Ovary (tissue), 9 donors: ENCODE measurements around the gene ARHGEF4. TPM values are rescaled to one million over a fixed set of nuclear protein-coding genes. Genes with fewer than 3 reads are reported as not detected.

Experiments
- DNase-seq, 5 donors: peaks; one replicate each; pipeline ENCODE4 v3.0.0-alpha.2; 2019 to 2020
- H3K27ac ChIP-seq, 2 donors: fragments of 200-600 bp; one replicate each; pipeline versions ENCODE4 v1.5.1 to v1.8.0; 2019 to 2022
- H3K27me3 ChIP-seq: fragments of 200-600 bp; one replicate; pipeline ENCODE4 v1.8.0; 2022
- H3K36me3 ChIP-seq: fragments of 200-600 bp; sonication (generic); one replicate; pipeline ENCODE4 v1.5.1; 2019
- H3K4me1 ChIP-seq: one replicate; pipeline ENCODE4 v1.8.1; 2013; ENCODE audit warnings: mild to moderate bottlenecking, moderate library complexity; ENCODE audit not compliant: insufficient read depth
- H3K4me3 ChIP-seq: fragments of 200-600 bp; sonication (generic); one replicate; pipeline ENCODE4 v1.5.1; 2017
- H3K9me3 ChIP-seq, 2 donors: fragments of 200-600 bp in 1 of 2; sonication (generic) in 1 of 2; one replicate each; pipeline versions ENCODE4 v1.5.1 to v1.8.1; 2013 to 2019; ENCODE audit warnings: mild to moderate bottlenecking in 1 of 2, moderate library complexity in 1 of 2
- CTCF ChIP-seq, 3 donors: fragments of 450-650 bp in 2 of 3; fragments of 200-600 bp in 1 of 3; IDR thresholded peaks; one replicate each; pipeline versions ENCODE4 v1.5.1 to v1.8.0; 2016 to 2022; ENCODE audit warnings: antibody characterized with exemption in 3 of 3, mild to moderate bottlenecking in 1 of 3
- EP300 ChIP-seq: sonication (generic); formaldehyde crosslinking; IDR thresholded peaks from one replicate; pipeline ENCODE4 v1.6.1; 2017; ENCODE audit warnings: antibody characterized with exemption
- POLR2A ChIP-seq: fragments of 450-650 bp; IDR thresholded peaks from one replicate; pipeline ENCODE4 v1.6.1; 2017; ENCODE audit warnings: antibody characterized with exemption, mild to moderate bottlenecking, moderate library complexity
- whole genome bisulfite sequencing, 3 donors: extraction: QIAGEN DNeasy Blood & Tissue Kit in 1 of 3; methylation state at CpG; one replicate each; pipeline versions ENCODE4 v1.1.5 to v1.1.7; 2013 to 2017; 5-methylcytosine and 5-hydroxymethylcytosine counted together
- intact Hi-C, 4 donors: fragments of 100-400 bp; cut with DNase I; formaldehyde crosslinking; loops; one replicate each; pipeline versions ENCODE4 v1.11.0 to v1.15.1; 2022 to 2023
- polyA plus RNA-seq, 2 donors: library from polyadenylated mRNA; stranded (reverse); fragments of 200-250 nt in 1 of 2; fragments of 350-450 nt in 1 of 2; fragmentation: Illumina TruSeq in 1 of 2; extraction: RNeasy Lipid Tissue Mini Kit (QIAGEN cat#74804) in 1 of 2; gene quantifications; one replicate each; pipeline ENCODE4 v1.2.3, GENCODE V29; 2013 to 2014
- total RNA-seq, 7 donors: library from RNA; depleted of rRNA in 2 of 7; stranded (reverse); fragments of >200 nt in 2 of 7; fragmentation: NEBNext Ultra II Directional in 3 of 7; extraction: Animal tissue kit (Norgen Biotek cat#: 25700) in 3 of 7; gene quantifications; one replicate each; pipeline versions ENCODE4 v1.1.0 to v1.2.4, GENCODE V29; 2016 to 2023
- donor health status: DM: no; HTN: no; CAD: no; lungs with moderate emphysema.
- donor health status: DM: no; HTN: no; CAD: no.
- donor health status: Bipolar disorder and iron deficiency.
- donor health status: DM: yes; HTN: yes; CAD: no.
- donor health status: DM: no; HTN: no; CAD: no.
- donor health status: DM: yes; HTN: yes; CAD: no.

Gene ARHGEF4
- total and polyA plus RNA-seq, 9 donors, result 8.6 to 27.4 (median 18.0) TPM

- Histone ChIP-seq H3K27ac (no peak overlapping the region), H3K4me1 (no peaks in the 10 kb centered on the region), H3K4me3 (no peak overlapping the region), H3K27me3 (no peaks in the 10 kb centered on the region), H3K9me3 (no peaks in the 10 kb centered on the region), H3K36me3 (no peaks in the 10 kb centered on the region)
- TF ChIP-seq POLR2A, result no peak
- TF ChIP-seq CTCF (IDR thresholded peaks at IDR 0.05), result no peak
- no peak for TF ChIP-seq EP300
- no peak for DNase-seq
- WGBS, 3 donors, result 52 to 61% (median 60%) methylated on average over 10 of the region's 10 CpGs
- intact Hi-C loops, result no loop called here
These were observed 13.4 kb downstream of the ARHGEF4 start for GRCh38 chr2:130849896-130850787.

- 83 to 87% (median 83%) methylated on average over 26 of the region's 26 CpGs for WGBS, 3 donors
- TF ChIP-seq POLR2A (no peak), CTCF (IDR thresholded peaks at IDR 0.05) (no peak), EP300 (no peak)
- intact Hi-C loops, result no loop called here
These were observed 14.3 kb downstream of the ARHGEF4 start for GRCh38 chr2:130850788-130851623.

GRCh38 chr2:130851624-130852382 is 15.1 kb downstream of the ARHGEF4 start:
- TF ChIP-seq POLR2A (no peak), CTCF (IDR thresholded peaks at IDR 0.05) (no peak), EP300 (no peak)
- DNase-seq, result no peak
- 56 to 63% (median 61%) methylated on average over 14 of the region's 14 CpGs for WGBS, 3 donors

More at GRCh38 chr2:130850788-130851623, 14.3 kb downstream of the ARHGEF4 start:
- Histone ChIP-seq H3K27me3 (no peaks in the 10 kb centered on the region), H3K27ac (no peak overlapping the region), H3K4me3 (no peak overlapping the region), H3K4me1 (no peaks in the 10 kb centered on the region), H3K9me3 (no peaks in the 10 kb centered on the region), H3K36me3 (no peaks in the 10 kb centered on the region)
- no peak for DNase-seq

GRCh38 chr2:130852521-130853115 is 15.9 kb downstream of the ARHGEF4 start:
- H3K27ac ChIP-seq, result no peak overlapping the region
- H3K4me1 ChIP-seq, result no peaks in the 10 kb centered on the region
- no peak overlapping the region for H3K4me3 ChIP-seq
- intact Hi-C loops, result no loop called here
- no peak for TF ChIP-seq CTCF (IDR thresholded peaks at IDR 0.05)
- TF ChIP-seq POLR2A, result no peak
- no peak for TF ChIP-seq EP300
- DNase-seq, result no peak
- WGBS, 3 donors, result 78 to 85% (median 79%) methylated on average over 18 of the region's 18 CpGs
- no peaks in the 10 kb centered on the region for H3K27me3 ChIP-seq
- H3K9me3 ChIP-seq, result no peaks in the 10 kb centered on the region
- no peaks in the 10 kb centered on the region for H3K36me3 ChIP-seq

More at GRCh38 chr2:130851624-130852382, 15.1 kb downstream of the ARHGEF4 start:
- intact Hi-C loops, result no loop called here
- H3K4me1 ChIP-seq, result no peaks in the 10 kb centered on the region
- H3K9me3 ChIP-seq, result no peaks in the 10 kb centered on the region
- H3K27ac ChIP-seq, result no peak overlapping the region
- no peaks in the 10 kb centered on the region for H3K27me3 ChIP-seq
- H3K36me3 ChIP-seq, result no peaks in the 10 kb centered on the region
- H3K4me3 ChIP-seq, result no peak overlapping the region
